Nephron (organoid): ENCODE results near the gene MAP1B.

Experiments
- H3K27ac Mint-ChIP-seq, 3 experiments: 2 replicates each; pipeline ENCODE4 v1.8.0; 2020; ENCODE audit warnings: mixed read lengths in 3 of 3, mild to moderate bottlenecking in 2 of 3, moderate library complexity in 1 of 3
- H3K27me3 Mint-ChIP-seq: 2 replicates; pipeline ENCODE4 v1.8.0; 2021; ENCODE audit warnings: low read depth, mild to moderate bottlenecking, moderate library complexity, mixed read lengths
- H3K36me3 Mint-ChIP-seq: 2 replicates; pipeline ENCODE4 v1.8.0; 2020; ENCODE audit warnings: low read depth, mixed read lengths
- H3K4me1 Mint-ChIP-seq: 2 replicates; pipeline ENCODE4 v1.8.0; 2020; ENCODE audit warnings: mixed read lengths
- H3K4me3 Mint-ChIP-seq, 3 experiments: 2 replicates each; pipeline ENCODE4 v1.8.0; 2020; ENCODE audit warnings: mild to moderate bottlenecking in 3 of 3, mixed read lengths in 3 of 3, moderate library complexity in 2 of 3
- H3K9me3 Mint-ChIP-seq: 2 replicates; pipeline ENCODE4 v1.8.0; 2020; ENCODE audit warnings: mixed read lengths
- CTCF ChIP-seq, 3 experiments: fragments of 200-600 bp; sonication (generic); IDR thresholded peaks; one replicate each; pipeline ENCODE4 v1.5.0; 2021; ENCODE audit warnings: antibody characterized with exemption in 3 of 3; ENCODE audit not compliant: unreplicated experiment in 3 of 3

The MAP1B gene

GRCh38 chr5:72189146-72189545, 81.9 kb downstream of the MAP1B start:
- H3K4me3 Mint-ChIP-seq = no peak overlapping the region
- no peak overlapping the region for H3K27ac Mint-ChIP-seq
- no peaks in the 10 kb centered on the region for H3K27me3 Mint-ChIP-seq
- no peaks in the 10 kb centered on the region for H3K9me3 Mint-ChIP-seq
- peaks cover 74% of the 10 kb centered on the region for H3K36me3 Mint-ChIP-seq
- H3K4me1 Mint-ChIP-seq = peaks cover 27% of the 10 kb centered on the region
- TF ChIP-seq CTCF (IDR thresholded peaks at IDR 0.05; ENCODE audit: unreplicated experiment in 3 of 3) = no peak

GRCh38 chr5:72191404-72191803, 84.1 kb downstream of the MAP1B start:
- Mint-ChIP-seq H3K4me3 (no peak overlapping the region), H3K36me3 (peaks cover 80% of the 10 kb centered on the region), H3K9me3 (peaks cover 18% of the 10 kb centered on the region), H3K27me3 (no peaks in the 10 kb centered on the region), H3K27ac (no peak overlapping the region), H3K4me1 (peaks cover 10% of the 10 kb centered on the region)
- no peak for TF ChIP-seq CTCF (IDR thresholded peaks at IDR 0.05; ENCODE audit: unreplicated experiment in 3 of 3)

GRCh38 chr5:72194846-72195245, 87.6 kb downstream of the MAP1B start:
- peaks cover 25% of the 10 kb centered on the region for H3K9me3 Mint-ChIP-seq
- peaks cover 5% of the 10 kb centered on the region for H3K4me1 Mint-ChIP-seq
- H3K4me3 Mint-ChIP-seq = no peak overlapping the region
- H3K27ac Mint-ChIP-seq = no peak overlapping the region
- H3K27me3 Mint-ChIP-seq = no peaks in the 10 kb centered on the region
- H3K36me3 Mint-ChIP-seq = peaks cover 83% of the 10 kb centered on the region
- TF ChIP-seq CTCF (IDR thresholded peaks at IDR 0.05; ENCODE audit: unreplicated experiment in 3 of 3) = no peak

- Mint-ChIP-seq H3K4me3 (no peak overlapping the region), H3K4me1 (peaks cover 5% of the 10 kb centered on the region), H3K36me3 (peaks cover 86% of the 10 kb centered on the region), H3K27ac (no peak overlapping the region), H3K27me3 (no peaks in the 10 kb centered on the region), H3K9me3 (peaks cover 25% of the 10 kb centered on the region)
- no peak for TF ChIP-seq CTCF (IDR thresholded peaks at IDR 0.05; ENCODE audit: unreplicated experiment in 3 of 3)
These were observed 88.3 kb downstream of the MAP1B start for GRCh38 chr5:72195581-72195980.

GRCh38 chr5:72197393-72197792, 90.1 kb downstream of the MAP1B start:
- TF ChIP-seq CTCF (IDR thresholded peaks at IDR 0.05; ENCODE audit: unreplicated experiment in 3 of 3) = no peak
- Mint-ChIP-seq H3K27ac (no peak overlapping the region), H3K4me1 (no peaks in the 10 kb centered on the region), H3K9me3 (peaks cover 25% of the 10 kb centered on the region), H3K27me3 (no peaks in the 10 kb centered on the region), H3K36me3 (peaks cover 81% of the 10 kb centered on the region), H3K4me3 (no peak overlapping the region)

- Mint-ChIP-seq H3K27me3 (no peaks in the 10 kb centered on the region), H3K4me1 (no peaks in the 10 kb centered on the region), H3K4me3 (no peak overlapping the region), H3K36me3 (peaks cover 76% of the 10 kb centered on the region), H3K9me3 (peaks cover 25% of the 10 kb centered on the region), H3K27ac (no peak overlapping the region)
- no peak for TF ChIP-seq CTCF (IDR thresholded peaks at IDR 0.05; ENCODE audit: unreplicated experiment in 3 of 3)
These were observed 92.4 kb downstream of the MAP1B start for GRCh38 chr5:72199681-72200080.
